ENCODE measurements around the gene GOLGA6L26. TPM values are rescaled to one million over a fixed set of nuclear protein-coding genes. Genes with fewer than 3 reads are reported as not detected.
A peak's percentile ranks its signal among the peaks of the same experiment; 100 is the strongest.
"Not testable (repeated sequence)": the region's sequence is repeated elsewhere in the genome, so short reads cannot be mapped to it uniquely, and the experiment has no call there.

Gene GOLGA6L26, protein sequence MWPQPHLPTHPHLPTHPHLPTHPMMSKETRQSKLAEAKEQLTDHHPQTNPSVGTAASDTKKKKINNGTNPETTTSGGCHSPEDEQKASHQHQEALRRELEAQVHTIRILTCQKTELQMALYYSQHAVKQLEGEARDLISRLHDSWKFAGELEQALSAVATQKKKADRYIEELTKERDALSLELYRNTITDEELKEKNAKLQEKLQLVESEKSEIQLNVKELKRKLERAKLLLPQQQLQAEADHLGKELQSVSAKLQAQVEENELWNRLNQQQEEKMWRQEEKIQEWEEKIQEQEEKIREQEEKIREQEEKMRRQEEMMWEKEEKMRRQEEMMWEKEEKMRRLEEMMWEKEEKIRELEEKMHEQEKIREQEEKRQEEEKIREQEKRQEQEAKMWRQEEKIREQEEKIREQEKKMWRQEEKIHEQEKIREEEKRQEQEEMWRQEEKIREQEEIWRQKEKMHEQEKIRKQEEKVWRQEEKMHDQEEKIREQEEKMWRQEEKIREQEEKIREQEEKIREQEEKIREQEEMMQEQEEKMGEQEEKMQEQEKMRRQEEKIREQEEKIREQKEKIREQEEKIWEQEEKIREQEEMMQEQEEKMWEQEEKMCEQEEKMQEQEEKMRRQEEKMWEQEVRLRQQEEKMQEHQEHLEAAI
- total RNA-seq = not detected

DNA sequence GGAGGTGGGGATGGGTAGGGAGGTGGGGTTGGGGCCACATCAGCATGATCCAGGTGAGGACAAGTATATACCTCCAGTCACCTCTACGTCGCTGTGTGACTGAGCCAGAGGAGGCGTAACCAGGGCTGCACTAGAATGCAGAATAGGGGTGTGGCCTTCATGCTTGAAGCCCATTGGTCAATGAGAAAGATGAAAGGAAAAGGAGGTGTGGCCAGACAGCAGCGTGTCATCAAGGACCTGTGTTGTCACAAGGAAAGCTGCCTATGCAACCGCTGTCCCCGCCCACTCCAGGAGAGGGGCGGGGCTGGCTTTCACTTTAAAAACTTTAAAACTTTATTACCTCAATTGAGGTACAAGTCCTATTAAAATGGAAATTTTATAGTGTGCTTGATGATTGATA is at the start of gene GOLGA6L26:
Gene GOLGA6L26, minus strand, starts transcription at position 101 of the 400 bp plus-strand sequence. Its CDS starts 61 bp downstream, at position 40.
- not testable (repeated sequence) for DNase-seq

DNA sequence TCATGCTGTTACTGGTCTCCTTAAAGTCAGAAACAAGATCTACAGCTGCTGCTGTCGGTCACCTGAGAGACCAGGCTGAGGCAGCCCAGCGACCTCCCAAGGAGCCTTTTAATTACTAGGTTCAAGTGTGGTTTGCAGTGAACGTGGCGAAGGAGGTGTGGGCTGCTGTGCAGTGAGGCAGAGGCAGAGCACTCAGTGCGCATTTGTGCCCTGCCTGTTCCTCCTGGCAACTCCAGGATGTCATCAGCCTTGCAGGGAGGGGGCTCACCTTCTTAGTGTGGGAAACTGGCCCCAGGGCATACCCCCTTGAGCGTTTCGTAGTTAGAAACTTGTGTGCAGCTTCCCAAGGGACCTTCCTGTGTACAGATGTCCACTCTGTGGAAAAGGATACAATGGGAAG is 47.2 kb upstream of the GOLGA6L26 start:
- not testable (repeated sequence) for DNase-seq

DNA sequence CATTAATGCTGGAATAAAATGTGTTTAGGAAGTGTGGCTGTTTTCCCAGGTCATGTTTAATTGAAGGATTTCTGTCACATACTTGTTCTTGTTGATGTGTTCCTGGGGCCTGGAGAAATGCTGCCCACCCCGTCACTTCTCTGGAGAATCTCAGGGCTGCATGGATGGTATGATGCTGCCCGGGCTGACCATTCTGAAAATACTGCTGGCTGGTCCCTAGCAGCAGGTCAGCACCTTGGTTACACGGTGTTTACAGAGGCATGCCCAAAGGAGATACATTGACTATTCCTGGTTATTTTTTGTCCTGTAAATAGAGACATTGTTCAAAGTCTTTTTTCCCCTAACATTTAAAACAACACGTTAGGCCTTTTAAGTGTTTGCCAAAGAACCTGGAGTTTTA is 46.7 kb upstream of the GOLGA6L26 start:
- not testable (repeated sequence) for DNase-seq

DNA sequence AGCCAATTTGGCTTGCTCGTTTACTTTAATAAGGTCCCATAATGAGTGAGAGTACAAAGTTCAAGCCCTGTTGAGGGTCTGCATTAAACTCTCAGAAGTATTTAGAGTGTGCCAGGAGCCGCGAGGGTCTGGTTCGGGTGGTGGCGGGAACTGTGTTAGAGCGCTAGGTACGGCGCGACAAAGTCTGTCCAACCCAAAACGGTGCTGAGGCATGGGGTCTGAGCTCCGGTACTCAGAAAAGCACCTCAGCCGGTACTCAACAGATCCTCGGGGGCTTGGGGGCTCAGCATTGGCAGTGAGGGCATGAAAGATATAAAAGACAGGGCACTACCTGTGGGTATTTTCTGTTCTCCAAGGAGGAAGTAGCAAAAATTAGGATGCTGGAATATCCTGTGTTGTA is 45.0 kb upstream of the GOLGA6L26 start:
- not testable (repeated sequence) for DNase-seq

DNA sequence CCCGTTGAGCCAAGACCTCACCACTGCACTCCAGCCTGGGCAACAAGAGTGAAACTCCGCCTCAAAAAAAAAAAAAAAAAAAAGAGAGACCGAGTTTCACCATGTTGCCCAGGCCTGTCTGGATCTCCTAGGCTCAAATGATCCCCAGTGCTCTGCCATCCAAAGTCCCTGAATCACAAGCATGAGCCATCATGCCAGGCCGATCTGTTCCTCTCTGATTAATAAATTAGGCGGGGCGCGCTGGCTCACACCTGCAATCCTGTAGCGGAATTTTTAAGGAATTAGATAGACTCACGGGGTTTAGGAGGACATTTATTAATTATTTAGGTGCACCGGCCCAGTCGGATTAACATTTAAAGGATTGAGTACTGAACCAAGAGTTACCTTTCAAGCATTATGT is 40.2 kb upstream of the GOLGA6L26 start:
- not testable (repeated sequence) for DNase-seq

DNA sequence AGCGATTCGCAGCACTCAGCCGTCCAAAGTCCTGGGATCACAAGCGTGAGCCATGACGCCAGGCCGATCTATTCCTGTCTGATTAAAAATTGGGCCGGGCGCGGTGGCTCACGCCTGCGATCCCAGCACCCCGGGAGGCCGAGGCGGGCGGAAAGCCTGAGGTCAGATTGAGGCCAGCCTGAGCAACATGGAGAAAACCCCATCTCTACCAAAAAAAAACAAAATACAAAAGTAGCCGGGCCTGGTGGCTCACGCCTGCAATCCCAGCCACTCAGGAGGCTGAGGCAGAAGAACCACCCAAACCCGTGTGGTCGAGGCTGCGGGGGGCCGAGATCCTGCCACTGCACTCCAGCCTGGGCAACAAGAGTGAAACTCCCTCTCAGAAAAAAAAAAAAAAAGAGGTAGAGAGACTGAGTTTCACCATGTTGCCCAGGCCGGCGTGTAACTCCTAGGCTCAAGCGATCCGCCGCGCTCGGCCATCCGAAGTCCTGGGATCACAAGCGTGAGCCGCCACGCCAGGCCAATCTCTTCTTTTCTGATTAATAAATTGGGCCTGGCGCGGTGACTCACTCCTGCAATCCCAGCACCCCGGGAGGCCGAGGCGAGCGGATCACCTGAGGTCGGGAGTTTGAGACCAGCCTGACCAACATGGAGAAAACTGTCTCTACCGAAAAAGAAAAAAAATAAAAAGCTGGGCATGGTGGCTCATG is 39.0 kb upstream of the GOLGA6L26 start:
- DNase-seq = not testable (repeated sequence)

DNA sequence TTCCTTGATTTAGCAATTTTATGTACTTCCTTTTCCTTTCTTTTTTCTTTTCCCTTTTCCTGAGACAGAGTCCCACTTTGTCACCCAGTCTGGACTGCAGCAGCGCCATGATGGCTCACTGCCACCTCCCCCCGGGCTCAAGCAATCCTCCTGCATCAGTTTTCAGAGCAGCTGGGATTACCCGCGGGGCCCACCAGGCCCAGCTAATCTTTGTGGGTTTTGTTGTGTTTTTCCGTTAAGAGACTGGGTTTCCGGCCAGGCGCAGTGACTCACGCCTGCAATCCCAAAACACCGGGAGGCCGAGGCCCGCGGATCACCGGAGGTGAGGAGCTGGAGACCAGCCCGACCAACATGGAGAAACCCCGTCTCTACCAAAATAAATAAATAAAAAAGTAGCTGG is 38.3 kb upstream of the GOLGA6L26 start:
- no peak for DNase-seq

DNA sequence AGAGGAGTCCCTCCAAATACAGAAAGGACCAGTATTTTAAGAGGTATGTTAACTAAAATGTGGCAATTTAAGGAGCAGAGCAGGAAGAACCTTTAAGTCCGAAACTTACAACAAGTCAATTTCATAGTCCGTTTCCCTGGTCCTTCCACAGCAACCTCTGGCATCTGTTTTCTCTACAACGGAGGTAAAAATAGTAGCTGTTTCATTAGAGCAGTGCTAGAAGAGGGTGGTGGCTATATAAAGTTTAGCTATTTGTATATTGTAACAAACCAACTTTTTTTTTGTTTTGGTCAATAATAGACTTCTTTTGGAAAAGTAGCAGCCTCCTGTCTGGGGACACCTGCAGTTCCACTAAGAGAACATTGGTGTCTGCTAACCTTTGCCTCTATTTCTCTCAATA is 37.9 kb upstream of the GOLGA6L26 start:
- DNase-seq = not testable (repeated sequence)

DNA sequence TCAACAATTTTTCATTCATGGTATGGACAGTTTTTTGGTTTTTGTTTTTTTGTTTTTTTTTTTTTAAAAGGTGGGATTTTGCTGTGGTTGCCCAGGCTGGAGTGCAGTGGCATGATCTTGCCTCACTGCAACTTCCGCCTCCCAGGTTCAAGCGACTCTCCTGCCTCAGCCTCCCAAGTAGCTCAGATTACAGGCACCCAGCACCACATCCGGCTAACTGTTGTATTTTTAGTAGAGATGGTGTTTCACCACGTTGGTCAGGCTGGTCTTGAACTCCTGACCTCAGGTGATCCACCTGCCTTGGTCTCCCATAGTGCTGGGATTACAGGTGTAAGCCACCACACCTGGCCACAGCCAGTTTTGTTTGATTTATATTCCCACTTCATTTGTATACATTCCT is 37.1 kb upstream of the GOLGA6L26 start:
- not testable (repeated sequence) for DNase-seq

DNA sequence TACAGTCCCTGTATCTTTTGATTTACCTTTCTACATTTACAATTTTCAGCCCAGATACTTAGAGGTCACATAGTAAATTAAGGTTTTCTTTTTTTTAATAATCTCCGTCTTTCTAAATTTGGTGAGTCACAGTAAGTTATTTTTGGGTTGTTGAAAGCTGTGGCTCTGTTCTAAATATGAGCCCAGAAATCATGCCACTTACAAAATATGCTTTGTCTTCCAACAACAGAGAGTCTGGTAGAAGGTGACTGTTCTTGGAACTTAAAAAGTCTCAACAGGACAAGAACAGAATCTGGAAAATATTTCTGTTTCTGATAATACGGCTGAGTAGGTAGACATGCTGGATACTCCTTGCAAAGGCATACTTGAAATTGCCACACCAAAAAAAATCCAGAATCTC is 36.6 kb upstream of the GOLGA6L26 start:
- DNase-seq = no peak

DNA sequence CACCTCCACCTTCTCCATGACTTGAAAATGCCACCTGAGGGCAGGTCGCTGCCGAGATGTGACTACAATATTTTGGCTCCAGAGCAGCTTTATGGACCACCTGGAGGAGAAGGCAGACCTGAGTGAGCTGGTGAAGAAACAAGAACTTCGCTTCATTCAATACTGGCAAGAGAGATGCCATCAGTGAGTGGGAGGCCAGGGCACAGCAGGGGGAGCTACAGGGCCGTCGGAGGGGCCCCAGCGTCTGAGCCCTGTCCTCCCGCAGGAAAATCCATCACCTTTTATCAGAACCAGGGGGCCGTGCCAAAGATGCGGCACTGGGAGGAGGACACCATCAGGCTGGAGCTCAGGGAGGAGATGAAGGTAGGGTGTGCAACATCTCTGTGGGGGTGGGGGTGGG is 30.3 kb upstream of the GOLGA6L26 start:
- DNase-seq = not testable (repeated sequence)

DNA sequence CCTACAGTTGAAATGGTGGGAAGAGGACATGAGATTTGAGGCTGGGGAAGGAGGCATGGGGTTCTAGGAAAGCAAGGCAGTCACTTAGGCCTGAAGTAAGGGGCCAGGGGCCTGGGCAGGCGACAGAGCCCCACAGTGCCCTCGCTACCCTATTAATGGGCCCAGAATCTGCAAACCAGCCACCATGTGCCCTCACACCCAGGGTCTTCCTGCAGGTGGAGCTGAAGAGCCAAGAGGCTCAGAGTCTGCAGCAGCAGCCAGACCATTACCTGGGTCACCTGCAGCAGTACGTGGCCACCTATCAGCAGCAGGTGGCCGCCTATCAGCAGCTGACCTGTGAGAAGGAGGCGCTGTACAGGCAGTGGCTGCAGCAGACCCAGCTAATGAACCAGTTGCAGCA is 28.6 kb upstream of the GOLGA6L26 start:
- not testable (repeated sequence) for DNase-seq

DNA sequence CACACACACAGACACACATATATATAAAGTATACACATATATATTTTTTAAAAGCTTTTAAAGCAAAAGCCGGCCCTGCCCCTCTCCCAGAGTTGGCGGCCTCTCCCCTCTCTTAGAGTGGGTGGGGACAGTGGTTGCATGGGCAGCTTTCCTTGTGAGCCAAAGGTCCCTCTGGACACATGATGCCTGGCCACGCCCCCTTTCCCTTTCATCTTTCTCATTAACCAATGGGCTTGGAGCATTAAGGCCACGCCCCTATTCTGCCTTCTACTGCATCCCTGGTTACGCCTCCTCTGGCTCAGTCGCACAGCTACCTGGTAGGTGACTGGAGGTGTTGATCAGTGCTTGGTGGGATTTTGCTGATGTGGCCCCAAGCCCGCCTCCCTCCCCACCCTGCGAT is 20.5 kb upstream of the GOLGA6L26 start, which contains the start of gene GOLGA8S:
Gene GOLGA8S, plus strand, starts transcription at position 301 of the 400 bp plus-strand sequence. Its CDS starts 62 bp downstream, at position 363.
- DNase-seq = not testable (repeated sequence)

DNA sequence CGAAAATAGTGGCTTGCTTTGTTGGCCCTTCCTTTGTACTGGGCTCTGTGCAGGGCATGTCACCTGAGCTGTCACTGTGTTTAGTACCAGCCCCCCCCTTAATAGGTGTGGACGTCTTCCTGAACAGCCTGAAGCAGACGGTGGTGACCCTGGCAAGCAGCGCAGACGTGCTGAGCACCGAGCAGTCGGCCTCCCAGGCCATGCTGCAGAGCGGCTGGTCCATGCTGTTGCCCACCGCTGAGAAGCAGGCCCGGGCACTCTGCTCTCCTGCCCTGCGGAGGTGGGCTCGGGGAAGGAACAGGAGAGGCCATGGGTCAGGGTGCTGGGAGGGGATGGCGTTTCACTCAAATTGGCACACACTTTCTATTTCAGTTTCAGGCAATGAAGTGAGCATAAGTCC is 22.8 kb downstream of the GOLGA6L26 start:
- not testable (repeated sequence) for DNase-seq

DNA sequence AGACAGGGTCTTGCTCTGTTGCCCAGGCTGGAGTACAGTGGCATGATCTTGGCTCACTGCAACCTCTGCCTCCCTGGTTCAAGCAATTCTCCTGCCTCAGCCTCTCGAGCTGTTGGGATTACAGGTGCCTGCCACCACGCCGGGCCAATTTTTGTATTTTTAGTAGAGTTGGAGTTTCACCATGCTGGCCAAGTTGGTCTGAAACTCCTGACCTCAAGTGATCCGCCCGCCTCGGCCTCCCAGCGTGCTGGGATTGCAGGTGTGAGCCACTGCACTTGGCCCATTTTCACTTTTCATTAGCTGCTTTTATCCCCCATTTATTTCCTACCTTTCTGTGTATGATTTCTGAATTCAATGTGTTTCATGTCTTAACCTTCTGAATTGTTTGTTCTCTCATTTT is 28.1 kb downstream of the GOLGA6L26 start:
- DNase-seq = not testable (repeated sequence)

DNA sequence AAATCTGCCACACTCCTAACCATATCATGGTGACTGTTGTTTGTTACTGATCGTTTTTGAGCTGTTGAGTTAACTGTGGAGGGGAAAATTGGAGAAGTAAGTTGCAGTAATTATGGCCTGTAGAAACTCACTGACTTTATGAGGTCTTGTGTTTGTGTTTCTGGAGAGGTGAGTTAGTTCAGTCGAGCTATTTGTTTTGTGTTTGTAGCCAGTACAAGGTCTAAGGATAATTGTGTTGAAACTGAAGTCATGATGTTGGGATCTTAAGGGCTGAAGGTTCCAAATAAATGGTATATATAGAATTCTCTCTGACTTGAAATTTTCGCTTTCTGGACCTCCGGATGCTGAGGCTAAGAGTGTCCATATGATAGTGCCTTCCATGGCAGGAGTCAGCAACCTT is 29.2 kb downstream of the GOLGA6L26 start:
- DNase-seq = not testable (repeated sequence)

DNA sequence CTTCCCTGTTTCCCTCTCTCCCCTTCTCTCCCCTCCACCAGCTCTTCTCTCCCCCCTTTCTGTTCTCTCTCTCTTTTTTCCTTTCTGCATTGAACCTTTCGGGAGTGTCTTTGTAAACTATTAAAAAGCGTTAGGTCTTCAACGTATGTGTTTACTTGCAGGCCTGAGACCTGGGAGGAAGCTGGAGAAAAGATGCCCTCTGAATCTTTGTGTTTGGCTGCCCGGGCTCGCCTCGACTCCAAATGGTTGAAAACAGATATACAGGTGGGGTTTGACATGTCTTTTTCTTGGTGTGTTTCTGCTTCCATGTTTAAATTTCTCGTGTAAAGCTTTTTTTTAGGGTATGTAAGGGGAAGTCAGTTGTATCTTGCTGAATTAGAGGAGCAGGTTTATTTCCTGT is 29.7 kb downstream of the GOLGA6L26 start:
- DNase-seq = not testable (repeated sequence)

DNA sequence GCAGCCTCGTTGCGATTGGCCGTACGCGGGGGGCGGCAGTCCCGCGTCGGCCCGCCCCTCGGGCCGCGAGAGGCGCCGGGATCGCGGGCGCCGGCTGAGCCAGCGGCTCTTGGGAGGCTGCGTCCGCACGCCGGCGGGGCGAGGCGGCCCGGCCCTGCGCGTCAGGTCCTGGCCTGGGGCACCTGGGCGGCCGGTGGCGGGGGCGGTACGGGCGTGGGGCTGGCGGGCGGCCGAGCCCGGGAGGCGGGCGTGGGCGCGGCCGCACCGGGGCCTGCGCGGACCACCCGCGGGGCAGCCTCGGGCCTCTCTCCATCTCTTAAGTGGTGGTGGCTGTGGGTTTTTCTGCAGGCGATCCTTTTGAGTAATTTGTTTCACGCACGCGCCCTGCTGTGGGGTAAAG is 30.3 kb downstream of the GOLGA6L26 start:
- DNase-seq = peak; percentile 22

DNA sequence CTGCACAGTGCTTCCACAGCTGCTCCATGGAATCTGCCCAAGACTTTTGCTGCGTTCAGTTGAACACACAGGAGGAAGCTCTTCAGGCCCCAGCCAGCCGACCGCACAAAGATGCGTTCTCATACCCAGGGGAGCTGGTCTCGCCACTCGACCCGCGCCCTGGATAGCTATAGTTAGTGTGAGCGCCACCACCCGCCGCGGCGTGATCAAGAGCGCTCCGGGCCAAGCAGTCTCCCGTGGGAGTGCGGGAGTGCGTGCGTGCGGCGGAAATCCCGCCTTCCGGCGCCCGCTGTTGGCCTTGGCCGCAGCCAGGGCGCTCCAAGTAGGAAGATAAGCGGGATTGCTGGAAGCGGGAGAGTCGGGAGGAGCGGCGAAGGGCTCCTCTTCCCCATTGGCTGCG is 30.8 kb downstream of the GOLGA6L26 start:
- DNase-seq = not testable (repeated sequence)

All from effector CD4-positive, alpha-beta T cell (primary cell).